Fibroblast of skin of right biceps (primary cell): ENCODE data around the gene FOXB1.

Experiments
- DNase-seq: peaks from one replicate; pipeline ENCODE4 v3.0.0-alpha.2; 2013

The FOXB1 gene

DNA sequence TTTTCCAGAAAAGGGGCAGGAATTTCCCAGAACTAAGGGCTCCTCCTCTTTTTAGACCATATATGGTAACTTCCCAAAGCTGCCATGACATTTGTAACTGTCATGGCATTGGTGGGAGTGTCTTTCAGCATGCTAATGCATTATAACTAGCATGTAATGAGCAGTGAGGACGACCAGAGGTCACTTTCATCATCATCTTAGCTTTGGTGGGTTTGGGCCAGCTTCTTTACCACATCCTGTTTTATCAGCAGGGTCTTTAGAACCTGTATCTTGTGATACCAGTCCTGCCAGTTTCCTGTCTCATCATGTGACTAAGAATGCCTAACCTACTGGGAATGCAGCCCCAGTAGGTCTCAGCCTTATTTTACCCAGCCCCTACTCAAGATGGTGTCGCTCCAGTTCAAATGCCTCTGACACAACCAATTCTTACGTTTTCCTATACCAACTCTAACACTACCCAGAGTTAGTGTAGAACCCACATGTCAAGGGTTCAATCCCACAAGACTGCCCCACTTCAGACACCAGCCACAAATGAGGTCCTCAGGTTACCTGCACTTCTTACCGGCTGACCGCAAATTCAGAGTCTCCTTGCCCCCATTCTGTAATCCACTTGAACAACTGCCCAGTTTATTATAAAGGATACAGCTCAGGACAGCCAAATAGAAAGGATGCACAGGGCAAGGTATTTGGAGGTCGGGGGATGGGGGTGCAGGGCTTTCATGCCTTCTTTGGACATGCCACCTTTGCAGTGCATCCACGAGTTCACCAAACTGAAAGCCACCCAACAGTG is 17.7 kb downstream of the FOXB1 start:
- no peak for DNase-seq

DNA sequence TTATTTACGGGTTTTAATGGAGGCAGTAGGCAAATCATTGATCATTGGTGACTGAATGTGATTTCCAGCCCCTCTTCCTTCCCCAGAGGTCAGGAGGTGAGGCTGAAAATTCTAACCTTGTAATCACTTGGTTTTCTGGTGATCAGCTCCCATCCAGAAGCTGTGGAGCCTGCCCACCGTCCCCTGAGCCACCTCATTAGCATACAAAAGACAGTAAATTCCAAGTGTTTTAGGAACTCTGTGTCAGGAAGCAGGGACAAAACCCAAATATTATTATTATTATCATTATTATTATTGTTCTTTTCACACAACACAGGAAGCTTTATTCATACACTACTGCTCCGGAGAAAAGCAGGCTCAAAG is 18.2 kb downstream of the FOXB1 start:
- no peak for DNase-seq

DNA sequence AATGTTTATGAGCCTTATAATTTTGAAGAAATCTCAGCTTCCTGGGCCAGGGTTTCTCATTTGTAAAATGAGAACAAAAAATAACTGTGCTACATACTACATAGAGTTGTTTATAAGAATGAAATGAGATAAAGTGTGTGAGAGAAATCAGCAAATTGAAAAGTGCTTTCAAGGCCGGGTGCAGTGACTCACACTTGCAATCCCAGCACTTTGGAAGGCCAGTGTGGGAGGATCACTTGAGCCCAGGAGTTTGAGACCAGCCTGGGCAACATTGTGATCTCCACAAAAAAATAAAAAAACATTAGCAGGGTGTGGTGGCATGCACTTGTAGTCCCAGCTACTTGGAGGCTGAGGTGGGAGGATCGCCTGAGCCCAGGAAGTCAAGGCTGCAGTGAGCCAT is 22.4 kb downstream of the FOXB1 start:
- DNase-seq: no peak

DNA sequence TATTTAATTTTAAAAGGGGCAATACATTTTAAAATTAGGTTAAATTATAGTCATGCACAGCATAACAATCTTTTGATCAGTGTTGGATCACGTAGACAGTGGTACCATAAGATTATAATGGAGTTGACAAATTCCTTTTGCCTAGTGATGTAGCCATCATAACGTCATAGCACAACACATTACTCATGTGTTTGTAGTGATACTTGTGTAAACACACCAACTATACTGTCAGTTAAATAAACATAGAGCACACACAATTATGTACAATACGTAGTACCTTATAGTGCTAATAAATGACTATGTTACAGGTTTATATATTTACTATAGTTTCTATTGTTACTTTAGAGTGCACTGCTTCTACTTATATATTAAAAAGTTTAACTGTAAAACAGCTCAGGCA is 31.2 kb downstream of the FOXB1 start:
- no peak for DNase-seq

DNA sequence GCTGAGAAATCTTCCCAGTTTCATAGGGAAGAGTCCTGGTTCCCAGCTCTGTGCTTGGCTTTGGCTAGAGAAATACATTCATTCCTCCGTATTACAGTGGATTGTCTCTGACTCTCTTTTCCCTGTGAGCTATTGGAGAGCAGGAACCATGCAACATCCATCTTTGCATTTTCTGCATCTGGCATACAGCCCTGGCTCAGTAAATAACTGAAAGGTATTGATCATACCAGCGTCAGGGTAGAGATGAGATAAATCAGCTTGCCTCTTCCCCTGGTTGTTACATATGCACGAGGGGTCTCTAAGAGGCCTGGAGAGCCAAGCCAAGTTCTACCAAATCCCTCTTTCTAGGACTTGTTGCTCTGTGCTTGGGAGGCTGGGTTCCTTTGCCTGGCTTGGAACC is 35.2 kb downstream of the FOXB1 start:
- DNase-seq: no peak

DNA sequence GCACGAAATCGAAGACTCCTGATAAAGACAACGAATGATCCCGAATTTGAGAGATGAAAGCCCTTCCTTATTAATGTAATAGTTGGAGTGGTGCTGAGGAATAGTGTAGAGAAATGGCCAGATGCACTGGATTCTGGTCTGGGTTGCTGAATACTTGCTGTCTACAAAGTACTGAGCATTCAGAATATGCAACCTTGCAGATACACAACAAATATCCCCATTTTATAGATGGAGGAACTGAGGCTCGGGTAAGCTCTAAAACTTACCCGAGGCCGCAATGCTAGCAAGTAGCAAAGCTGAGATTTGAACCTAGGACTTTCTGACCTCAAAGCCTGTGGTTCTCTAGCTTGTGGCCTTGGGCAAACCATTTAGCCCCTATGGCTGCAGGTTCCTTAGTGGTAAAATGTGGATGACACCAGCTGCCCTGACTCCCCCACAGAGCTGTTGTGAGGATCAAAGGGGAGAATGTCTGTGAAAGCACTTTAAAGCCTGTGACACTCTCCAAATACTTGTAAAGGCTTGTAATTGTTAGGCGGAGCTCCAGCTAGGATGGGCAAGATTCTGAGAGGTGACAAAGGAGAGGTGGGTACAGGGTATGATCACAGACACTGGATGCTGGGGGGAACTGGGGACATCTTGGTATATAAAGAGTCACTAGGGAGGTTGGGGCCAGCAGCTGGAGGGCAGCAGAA is 39.8 kb downstream of the FOXB1 start:
- no peak for DNase-seq

DNA sequence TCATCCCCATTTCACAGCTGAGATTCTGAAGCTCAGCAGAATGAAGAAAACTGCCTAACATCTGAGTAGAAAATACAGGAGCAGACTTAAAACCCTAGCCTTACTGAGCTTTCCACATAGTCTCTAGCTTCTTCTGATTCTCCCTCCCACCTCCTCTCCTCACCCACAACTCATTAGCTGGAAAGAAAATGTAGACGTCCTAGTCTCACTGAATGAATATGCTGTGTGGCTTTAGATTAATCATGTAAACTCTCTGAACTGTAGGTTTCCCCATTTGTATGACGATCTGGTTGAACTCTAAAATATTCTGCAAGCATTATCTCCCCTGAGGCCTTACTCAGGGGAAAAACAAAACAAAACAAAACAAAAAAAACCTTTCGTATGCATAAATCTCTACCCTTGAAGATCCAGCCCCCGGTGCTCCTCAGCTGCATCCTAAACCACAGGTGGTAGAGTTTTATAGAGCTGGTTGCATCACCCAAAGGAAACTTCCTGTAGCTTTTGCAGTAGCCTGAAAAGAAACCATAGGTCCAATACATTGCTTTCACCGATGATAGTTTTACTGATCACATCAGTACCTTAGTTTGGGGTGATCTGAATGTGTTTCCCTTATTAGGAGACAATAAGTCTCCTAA is 40.6 kb downstream of the FOXB1 start:
- no peak for DNase-seq

DNA sequence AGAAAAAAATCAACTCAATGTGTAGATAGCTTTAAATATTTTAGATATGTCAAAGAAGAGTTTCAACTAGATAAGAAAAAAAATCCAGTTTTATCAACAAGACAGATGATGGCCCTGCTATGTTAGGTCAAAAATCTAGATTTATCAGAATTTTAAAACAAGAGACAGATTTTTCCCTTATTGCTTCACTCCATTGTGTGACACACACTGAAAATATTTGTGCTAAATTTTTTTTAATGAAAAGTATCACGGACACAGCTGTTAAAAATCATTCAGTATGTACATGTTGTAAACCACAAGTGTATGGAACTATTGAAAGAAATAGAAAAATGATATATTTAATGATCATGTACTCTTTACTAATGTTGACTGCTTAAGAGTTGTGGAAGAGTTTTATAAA is 43.6 kb downstream of the FOXB1 start:
- peak; percentile 49 for DNase-seq

DNA sequence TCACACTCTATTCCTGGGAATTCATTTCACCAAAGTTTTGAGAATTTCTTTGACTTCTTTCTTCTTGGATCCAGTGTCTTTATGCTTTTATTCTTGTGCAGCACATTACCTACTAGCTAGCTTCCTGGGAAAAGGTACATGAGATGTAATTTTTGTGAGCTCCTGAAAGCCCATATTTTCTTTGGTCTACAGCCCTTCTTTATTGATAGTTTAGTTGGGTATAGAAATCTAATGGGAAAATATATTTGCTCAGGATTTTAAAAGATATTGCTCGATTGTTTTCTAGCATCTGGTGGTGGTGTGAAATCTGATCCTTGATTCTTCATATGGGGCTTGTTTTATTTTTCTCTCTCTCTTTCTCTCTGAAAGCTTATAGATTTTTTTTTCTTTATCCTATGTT is 45.8 kb downstream of the FOXB1 start:
- no peak for DNase-seq

DNA sequence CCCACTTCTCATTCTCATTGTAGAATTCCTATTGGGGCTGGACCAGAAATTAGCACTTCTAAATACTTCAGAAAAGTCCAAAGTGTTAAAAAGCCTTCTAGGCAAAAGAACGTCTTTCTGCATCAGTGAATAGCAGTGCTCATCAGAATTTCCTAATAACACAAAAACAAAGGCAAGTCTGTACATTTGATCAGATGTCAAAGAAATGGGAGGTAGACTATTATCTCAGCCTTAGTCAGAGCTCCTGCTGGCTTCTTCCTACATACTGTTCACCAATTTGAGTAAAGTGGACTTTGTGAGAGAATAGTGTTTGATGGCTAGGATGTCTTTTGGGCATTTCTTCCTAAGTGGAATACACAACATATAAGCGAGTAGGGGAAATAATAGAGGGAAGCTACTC is 48.7 kb downstream of the FOXB1 start:
- no peak for DNase-seq

DNA sequence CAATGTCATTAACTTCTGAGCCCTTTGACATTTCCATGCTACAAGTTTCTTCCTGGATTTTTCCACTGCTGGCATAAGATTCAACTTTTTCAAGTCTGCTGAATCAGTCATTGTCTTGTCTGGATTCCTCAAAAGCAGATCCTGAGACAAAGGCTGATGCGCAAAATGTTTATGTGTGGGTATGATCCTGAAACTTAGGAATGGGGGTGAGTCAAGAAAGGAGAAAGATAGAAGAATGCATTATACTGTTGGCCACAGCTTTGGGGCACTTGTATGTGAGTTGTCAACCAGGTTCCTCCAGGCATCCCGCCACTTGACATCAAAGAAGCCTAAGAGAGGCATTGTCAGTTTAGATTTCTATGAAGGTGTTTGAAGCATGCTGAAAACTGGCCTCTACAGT is 50.4 kb downstream of the FOXB1 start:
- DNase-seq: no peak
